SK-N-SH (cell line): ENCODE data around the gene RNF4. TPM values are rescaled to one million over a fixed set of nuclear protein-coding genes. Genes with fewer than 3 reads are reported as not detected.

Experiments used
- CTCF ChIA-PET: fragments of 300-600, 350-600 bp; formaldehyde crosslinking; extraction: SDS; loops from one replicate; lab custom pipeline; 2021; lab: Yijun Ruan, JAX
- POLR2A ChIA-PET: fragments of 350-600 bp; sonication (Branson Sonifier 250); formaldehyde crosslinking; extraction: SDS; loops from one replicate; lab custom pipeline; 2020; ENCODE audit warnings: antibody characterized with exemption, inconsistent platforms; lab: Yijun Ruan, JAX
- DNase-seq: peaks from one replicate; pipeline ENCODE4 v3.0.0; 2012
- H2AFZ ChIP-seq: fragments of 200-600 bp; sonication (generic); 2 replicates; pipeline ENCODE4 v1.8.1; 2016; ENCODE audit warnings: antibody characterized with exemption, mild to moderate bottlenecking, low read depth
- H3F3A ChIP-seq: fragments of 200-600 bp; sonication (generic); replicated peaks from 2 replicates; pipeline ENCODE3; 2016; ENCODE audit warnings: antibody characterized with exemption, mild to moderate bottlenecking; ENCODE audit not compliant: insufficient read depth
- H3K27ac ChIP-seq, 2 experiments: fragments of 200-500 bp in 1 of 2; fragments of 200-600 bp in 1 of 2; sonication (Bioruptor generic) in 1 of 2; sonication (generic), shearing (Covaris generic) in 1 of 2; 2 replicates each; pipeline versions ENCODE4 v1.5.1 to v1.6.1; 2014 to 2016; ENCODE audit warnings: low read depth in 2 of 2, inconsistent platforms in 1 of 2, low read length in 1 of 2, mild to moderate bottlenecking in 1 of 2, mixed read lengths in 1 of 2
- H3K27me3 ChIP-seq: fragments of 200-600 bp; sonication (generic), shearing (Covaris generic); 2 replicates; pipeline ENCODE4 v1.6.1; 2016; ENCODE audit warnings: mixed run types; ENCODE audit not compliant: insufficient read depth
- H3K36me3 ChIP-seq, 2 experiments: fragments of 200-500 bp in 1 of 2; fragments of 200-600 bp in 1 of 2; sonication (Bioruptor generic) in 1 of 2; sonication (generic) in 1 of 2; replicated peaks in 1 of 2; 2 replicates each; pipeline versions ENCODE3 to v1.5.1; 2014 to 2016; ENCODE audit warnings: low read length in 1 of 2, mild to moderate bottlenecking in 1 of 2; ENCODE audit not compliant: insufficient read depth in 2 of 2, control insufficient read depth in 1 of 2
- H3K4me1 ChIP-seq, 2 experiments: fragments of 200-500 bp in 1 of 2; fragments of 200-600 bp in 1 of 2; sonication (Bioruptor generic) in 1 of 2; sonication (generic), shearing (Covaris generic) in 1 of 2; 2 replicates each; pipeline versions ENCODE4 v1.5.1 to v1.6.1; 2014 to 2016; ENCODE audit warnings: low read depth in 1 of 2, low read length in 1 of 2, mixed run types in 1 of 2; ENCODE audit not compliant: insufficient read depth in 2 of 2, control insufficient read depth in 1 of 2
- H3K4me2 ChIP-seq: fragments of 200-600 bp; sonication (generic), shearing (Covaris generic); 2 replicates; pipeline ENCODE4 v1.6.1; 2017; ENCODE audit warnings: mixed run types
- H3K4me3 ChIP-seq, 2 experiments: fragments of 200-500 bp in 1 of 2; fragments of 200-600 bp in 1 of 2; sonication (Bioruptor generic) in 1 of 2; sonication (generic), shearing (Covaris generic) in 1 of 2; 2 replicates each; pipeline versions ENCODE4 v1.5.1 to v1.8.1; 2014 to 2016; ENCODE audit warnings: low read depth in 2 of 2, inconsistent platforms in 1 of 2, low read length in 1 of 2, mild to moderate bottlenecking in 1 of 2, mixed read lengths in 1 of 2, moderate library complexity in 1 of 2
- H3K79me2 ChIP-seq: fragments of 200-600 bp; sonication (generic); 2 replicates; pipeline ENCODE4 v1.8.1; 2017; ENCODE audit warnings: mild to moderate bottlenecking; ENCODE audit not compliant: insufficient read depth
- H3K9ac ChIP-seq: fragments of 200-600 bp; sonication (generic); 2 replicates; pipeline ENCODE4 v1.6.1; 2017; ENCODE audit warnings: mixed run types
- H3K9me2 ChIP-seq: fragments of 200-600 bp; sonication (generic); 2 replicates; pipeline ENCODE4 v1.6.1; 2017; ENCODE audit warnings: mixed run types
- H3K9me3 ChIP-seq: fragments of 200-600 bp; sonication (generic); 2 replicates; pipeline ENCODE4 v1.6.1; 2017; ENCODE audit warnings: mixed run types, mild to moderate bottlenecking, moderate library complexity
- H4K20me1 ChIP-seq: fragments of 200-600 bp; sonication (generic); 2 replicates; pipeline ENCODE4 v1.6.1; 2017; ENCODE audit warnings: mild to moderate bottlenecking, mixed run types; ENCODE audit not compliant: insufficient read depth
- CHD2 ChIP-seq: fragments of 150-350 bp; IDR thresholded peaks from 2 replicates; pipeline ENCODE4 v1.6.1; 2018; ENCODE audit warnings: low read length; ENCODE audit not compliant: partially characterized antibody
- CTCF ChIP-seq: fragments of 200-600 bp; sonication (generic); IDR thresholded peaks from 2 replicates; pipeline ENCODE4 v1.6.1; 2017; ENCODE audit warnings: antibody characterized with exemption, mild to moderate bottlenecking, moderate library complexity
- FOXJ3 ChIP-seq: sonication (generic); formaldehyde crosslinking; IDR thresholded peaks from 2 replicates; pipeline ENCODE4 v1.5.1; 2020; ENCODE audit warnings: mild to moderate bottlenecking, missing genetic modification reagents
- IRF3 ChIP-seq: fragments of 150-350 bp; IDR thresholded peaks from 2 replicates; pipeline ENCODE4 v1.6.1; 2016; ENCODE audit warnings: mild to moderate bottlenecking, low read depth, low read length
- NFIC ChIP-seq: IDR thresholded peaks from 2 replicates; pipeline ENCODE4 v1.4.0; 2012; ENCODE audit warnings: borderline replicate concordance
- RCOR1 ChIP-seq: fragments of 150-350 bp; IDR thresholded peaks from 2 replicates; pipeline ENCODE4 v1.6.1; 2017; ENCODE audit warnings: antibody characterized with exemption, low read length
- RXRA ChIP-seq: IDR thresholded peaks from 2 replicates; pipeline ENCODE4 v1.4.0; 2012; ENCODE audit warnings: low read depth, mild to moderate bottlenecking, borderline replicate concordance
- TEAD4 ChIP-seq: IDR thresholded peaks from 2 replicates; pipeline ENCODE4 v1.4.0; 2012; ENCODE audit warnings: mild to moderate bottlenecking, borderline replicate concordance; ENCODE audit not compliant: insufficient read depth
- USF2 ChIP-seq: fragments of 150-350 bp; IDR thresholded peaks from 2 replicates; pipeline ENCODE4 v1.6.1; 2017; ENCODE audit warnings: antibody characterized with exemption, low read length, low read depth, borderline replicate concordance
- WGBS: methylation state at CpG from one replicate; pipeline ENCODE4 v1.1.6; 2017; ENCODE audit warnings: low lambda C conversion rate; 5-methylcytosine and 5-hydroxymethylcytosine counted together
- polyA plus RNA-seq, 3 experiments: library from polyadenylated mRNA; depleted of rRNA; stranded (reverse); fragments of >200 nt; gene quantifications; 2 replicates each; pipeline ENCODE4 v1.2.3, GENCODE V29; 2012
- TF ChIP-seq, protein P1 (sequence below): IDR thresholded peaks from 2 replicates; pipeline ENCODE4 v1.6.1; 2012; ENCODE audit warnings: mild to moderate bottlenecking, low read depth, low read length, moderate library complexity
- TF ChIP-seq, protein P2 (sequence below): IDR thresholded peaks from 2 replicates; pipeline ENCODE4 v1.4.0; 2012; ENCODE audit warnings: low read depth, borderline replicate concordance

Gene RNF4
- polyA plus RNA-seq, 1 of the 3 experiments (the other 2 are of a cell fraction), result 60.7 TPM

DNA sequence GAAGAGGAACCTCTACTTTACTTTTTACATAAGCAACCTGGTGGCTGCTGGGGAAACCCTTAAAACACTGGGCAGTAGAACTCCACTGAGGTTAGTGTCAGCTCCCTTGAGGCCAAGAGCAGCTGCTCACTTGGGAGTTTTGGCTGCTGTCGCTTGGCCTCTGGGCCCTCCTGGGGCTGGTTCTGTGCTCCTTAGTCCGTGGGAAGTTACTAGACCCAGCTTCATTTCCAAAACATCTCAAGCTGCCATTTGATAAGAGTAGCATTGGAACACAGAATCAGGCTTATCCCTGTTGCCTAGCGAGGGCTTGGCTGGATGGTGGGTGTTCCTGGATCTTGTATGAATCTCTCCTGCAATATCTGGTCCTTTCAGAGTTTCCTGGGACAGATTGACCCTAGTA is 26.1 kb downstream of the RNF4 start:
- Histone ChIP-seq H3K27me3 (no peaks in the 10 kb centered on the region), H3K4me1 (no peaks in the 10 kb centered on the region; a peak in 1 of 4 replicates), H2AFZ (no peak overlapping the region), H3K36me3 (peaks cover 37 to 59% of the 10 kb centered on the region in 2 experiments), H3K9ac (no peak overlapping the region), H3F3A (peaks cover 10% of the 10 kb centered on the region), H3K27ac (no peak overlapping the region), H4K20me1 (peaks cover 53% of the 10 kb centered on the region), H3K4me2 (no peak overlapping the region), H3K4me3 (no peak overlapping the region), H3K79me2 (peaks cover 95% of the 10 kb centered on the region), H3K9me3 (no peaks in the 10 kb centered on the region), H3K9me2 (no peaks in the 10 kb centered on the region)
- TF ChIP-seq, protein P1, sequence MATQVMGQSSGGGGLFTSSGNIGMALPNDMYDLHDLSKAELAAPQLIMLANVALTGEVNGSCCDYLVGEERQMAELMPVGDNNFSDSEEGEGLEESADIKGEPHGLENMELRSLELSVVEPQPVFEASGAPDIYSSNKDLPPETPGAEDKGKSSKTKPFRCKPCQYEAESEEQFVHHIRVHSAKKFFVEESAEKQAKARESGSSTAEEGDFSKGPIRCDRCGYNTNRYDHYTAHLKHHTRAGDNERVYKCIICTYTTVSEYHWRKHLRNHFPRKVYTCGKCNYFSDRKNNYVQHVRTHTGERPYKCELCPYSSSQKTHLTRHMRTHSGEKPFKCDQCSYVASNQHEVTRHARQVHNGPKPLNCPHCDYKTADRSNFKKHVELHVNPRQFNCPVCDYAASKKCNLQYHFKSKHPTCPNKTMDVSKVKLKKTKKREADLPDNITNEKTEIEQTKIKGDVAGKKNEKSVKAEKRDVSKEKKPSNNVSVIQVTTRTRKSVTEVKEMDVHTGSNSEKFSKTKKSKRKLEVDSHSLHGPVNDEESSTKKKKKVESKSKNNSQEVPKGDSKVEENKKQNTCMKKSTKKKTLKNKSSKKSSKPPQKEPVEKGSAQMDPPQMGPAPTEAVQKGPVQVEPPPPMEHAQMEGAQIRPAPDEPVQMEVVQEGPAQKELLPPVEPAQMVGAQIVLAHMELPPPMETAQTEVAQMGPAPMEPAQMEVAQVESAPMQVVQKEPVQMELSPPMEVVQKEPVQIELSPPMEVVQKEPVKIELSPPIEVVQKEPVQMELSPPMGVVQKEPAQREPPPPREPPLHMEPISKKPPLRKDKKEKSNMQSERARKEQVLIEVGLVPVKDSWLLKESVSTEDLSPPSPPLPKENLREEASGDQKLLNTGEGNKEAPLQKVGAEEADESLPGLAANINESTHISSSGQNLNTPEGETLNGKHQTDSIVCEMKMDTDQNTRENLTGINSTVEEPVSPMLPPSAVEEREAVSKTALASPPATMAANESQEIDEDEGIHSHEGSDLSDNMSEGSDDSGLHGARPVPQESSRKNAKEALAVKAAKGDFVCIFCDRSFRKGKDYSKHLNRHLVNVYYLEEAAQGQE, result no peak
- no peak for TF ChIP-seq CHD2
- TF ChIP-seq IRF3, result no peak
- no peak for TF ChIP-seq RXRA
- TF ChIP-seq USF2, result no peak
- TF ChIP-seq, protein P2, sequence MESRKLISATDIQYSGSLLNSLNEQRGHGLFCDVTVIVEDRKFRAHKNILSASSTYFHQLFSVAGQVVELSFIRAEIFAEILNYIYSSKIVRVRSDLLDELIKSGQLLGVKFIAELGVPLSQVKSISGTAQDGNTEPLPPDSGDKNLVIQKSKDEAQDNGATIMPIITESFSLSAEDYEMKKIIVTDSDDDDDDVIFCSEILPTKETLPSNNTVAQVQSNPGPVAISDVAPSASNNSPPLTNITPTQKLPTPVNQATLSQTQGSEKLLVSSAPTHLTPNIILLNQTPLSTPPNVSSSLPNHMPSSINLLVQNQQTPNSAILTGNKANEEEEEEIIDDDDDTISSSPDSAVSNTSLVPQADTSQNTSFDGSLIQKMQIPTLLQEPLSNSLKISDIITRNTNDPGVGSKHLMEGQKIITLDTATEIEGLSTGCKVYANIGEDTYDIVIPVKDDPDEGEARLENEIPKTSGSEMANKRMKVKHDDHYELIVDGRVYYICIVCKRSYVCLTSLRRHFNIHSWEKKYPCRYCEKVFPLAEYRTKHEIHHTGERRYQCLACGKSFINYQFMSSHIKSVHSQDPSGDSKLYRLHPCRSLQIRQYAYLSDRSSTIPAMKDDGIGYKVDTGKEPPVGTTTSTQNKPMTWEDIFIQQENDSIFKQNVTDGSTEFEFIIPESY, result no peak
- no peak for TF ChIP-seq NFIC
- no peak for TF ChIP-seq CTCF
- no peak for TF ChIP-seq FOXJ3 (CRISPR knock-in tag)
- no peak for TF ChIP-seq RCOR1
- TF ChIP-seq TEAD4, result no peak
- CTCF ChIA-PET, result no interaction called here
- 92% methylated on average over 3 of the region's 3 CpGs for WGBS
- DNase-seq, result no peak
- POLR2A ChIA-PET, result no interaction called here
